Stimulated activated CD4-positive, alpha-beta T cell treated with anti-CD3 and anti-CD28 coated beads, Interleukin-4, amount 100 ng/mL, for 48 hours (primary cell): ENCODE measurements around the gene UBLCP1.
A peak's percentile ranks its signal among the peaks of the same experiment; 100 is the strongest.

ENCODE experiments used
- DNase-seq, 2 donors: peaks; one replicate each; pipeline ENCODE4 v3.0.0-alpha.2; 2020; ENCODE audit warnings: low read depth in 2 of 2

Gene UBLCP1

DNA sequence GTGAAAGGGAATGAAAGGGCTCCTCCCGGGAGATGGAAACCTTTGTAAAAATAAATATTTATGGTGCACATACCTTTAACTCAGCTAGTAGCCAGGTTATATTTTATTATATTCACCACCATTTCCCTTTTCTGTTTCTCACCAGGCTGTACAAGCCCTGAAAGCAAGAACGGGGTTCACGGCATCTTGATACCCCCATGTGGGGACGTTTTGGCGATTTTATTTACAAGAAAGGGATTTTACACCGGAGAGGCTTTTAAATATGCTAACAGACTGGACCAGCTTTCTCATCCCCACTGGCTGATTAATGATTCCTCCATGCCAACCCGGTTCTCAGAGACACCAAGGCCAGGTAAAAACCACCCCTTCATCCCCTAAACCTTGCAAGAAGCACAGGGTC is 48.0 kb downstream of the UBLCP1 start:
- DNase-seq = no peak

DNA sequence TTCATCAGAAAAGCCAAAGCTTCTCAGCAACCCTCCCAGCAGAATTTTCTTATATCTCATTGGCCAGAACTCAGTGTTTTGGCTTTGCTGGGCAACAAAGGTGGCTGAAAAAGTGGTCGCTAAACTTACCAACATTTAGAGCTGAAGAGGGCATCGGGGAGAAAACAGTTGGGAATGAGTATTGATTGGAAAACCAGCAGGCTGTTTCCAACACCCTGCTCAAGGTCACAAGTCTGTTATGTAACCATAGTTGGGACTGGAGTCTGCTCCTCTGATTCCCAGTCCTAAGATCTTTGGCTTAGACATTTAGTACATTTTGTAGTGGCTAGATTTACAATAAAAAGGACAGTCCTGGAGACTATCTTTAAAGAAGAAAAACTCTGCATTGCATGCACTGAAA is 50.1 kb downstream of the UBLCP1 start:
- DNase-seq = no peak

DNA sequence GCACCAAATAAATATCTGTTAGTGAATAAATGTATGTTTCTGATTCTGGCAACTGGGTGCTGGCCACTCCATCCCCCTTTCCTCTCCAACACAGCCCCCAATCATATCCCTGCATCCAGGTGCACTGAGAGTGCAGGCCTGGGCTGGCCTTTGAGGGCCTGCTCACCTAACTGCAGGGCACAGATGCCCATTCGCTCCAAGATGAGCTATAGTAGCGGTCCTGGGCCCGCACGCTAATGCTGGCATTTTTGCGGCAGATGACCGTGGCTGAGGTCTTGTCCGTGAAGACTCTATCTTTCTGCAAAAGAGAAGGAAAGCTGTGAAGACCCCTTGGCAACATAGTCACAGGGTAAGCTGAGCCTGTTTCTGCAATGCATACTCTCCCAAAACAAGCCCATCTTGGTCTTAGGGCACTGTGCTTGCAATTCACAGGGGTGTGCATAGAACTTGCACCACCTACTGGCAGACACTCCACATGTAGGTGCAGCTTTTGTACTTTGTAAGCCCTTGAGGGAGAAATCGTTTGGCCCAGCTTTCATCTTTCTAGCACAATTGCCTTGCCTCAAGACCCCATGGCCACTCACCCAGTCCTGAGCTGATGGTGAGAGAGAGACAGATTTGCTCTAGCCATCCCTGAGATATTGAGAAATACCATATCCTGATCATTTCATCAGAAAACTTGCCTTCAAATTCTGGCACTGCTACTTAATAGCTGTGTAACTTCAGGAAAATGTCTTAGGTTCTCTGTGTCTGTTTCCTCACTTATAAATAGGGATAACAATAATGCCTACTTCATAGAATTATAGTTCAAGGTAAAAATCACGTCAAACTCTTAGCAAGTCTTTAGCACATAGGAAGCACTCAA is 53.7 kb downstream of the UBLCP1 start:
- peak in 1 of 2 donors; percentile 8 for DNase-seq

DNA sequence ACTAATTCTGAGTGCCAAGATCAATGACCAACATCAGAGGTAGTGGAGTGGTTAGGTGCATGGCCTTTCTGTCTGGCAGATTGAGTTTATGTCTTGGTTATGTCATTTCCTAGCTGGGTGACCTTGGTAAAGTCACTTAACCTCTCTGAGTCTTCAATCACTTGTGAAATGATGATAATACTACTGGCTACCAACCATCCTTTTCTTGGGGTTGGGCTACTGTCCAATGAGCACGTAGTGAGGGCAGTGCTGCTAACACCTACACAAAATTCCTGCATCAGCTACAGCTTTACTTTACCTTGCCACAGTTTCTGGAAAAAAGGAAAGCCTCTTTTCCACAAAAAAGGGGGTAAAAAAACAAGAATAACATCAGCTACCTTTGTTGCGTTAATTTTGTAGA is 54.8 kb downstream of the UBLCP1 start:
- DNase-seq = no peak

DNA sequence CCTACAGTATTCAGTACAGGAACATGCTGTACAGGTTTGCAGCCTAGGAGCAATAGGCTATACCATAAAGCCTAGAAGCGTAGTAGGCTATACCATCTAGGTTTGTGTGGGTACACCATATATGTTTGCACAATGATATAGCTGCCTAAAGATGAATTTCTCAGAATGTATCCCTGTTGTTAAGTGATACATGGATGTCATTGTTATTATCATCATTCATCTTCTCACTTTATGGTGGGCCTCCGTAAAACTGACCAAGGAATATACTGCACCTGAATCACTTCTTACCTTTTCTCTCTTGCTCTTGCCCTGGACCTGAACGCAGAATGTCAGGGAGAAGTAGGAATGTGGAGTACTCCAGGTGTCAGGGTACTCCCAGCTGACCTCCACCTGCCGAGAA is 55.4 kb downstream of the UBLCP1 start:
- DNase-seq = no peak

DNA sequence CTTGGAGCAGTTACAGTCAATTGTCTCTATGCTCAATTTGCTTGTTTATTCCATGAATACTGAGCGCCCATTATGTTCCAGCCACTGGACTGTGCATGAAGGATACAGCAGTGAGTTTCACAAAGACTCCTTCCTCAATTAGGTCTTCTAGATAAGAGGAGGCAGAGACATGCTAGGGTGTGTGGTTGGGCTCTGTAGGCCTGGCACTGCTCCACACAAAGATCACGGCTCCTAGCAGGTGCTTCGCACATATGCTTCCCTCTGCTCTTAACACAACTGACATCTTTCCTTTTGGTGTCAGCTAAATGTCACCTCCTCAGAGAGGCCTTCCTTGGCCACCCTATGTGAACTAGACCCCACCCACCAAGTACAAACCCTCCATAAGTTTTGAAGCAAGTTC is 56.3 kb downstream of the UBLCP1 start:
- no peak for DNase-seq

DNA sequence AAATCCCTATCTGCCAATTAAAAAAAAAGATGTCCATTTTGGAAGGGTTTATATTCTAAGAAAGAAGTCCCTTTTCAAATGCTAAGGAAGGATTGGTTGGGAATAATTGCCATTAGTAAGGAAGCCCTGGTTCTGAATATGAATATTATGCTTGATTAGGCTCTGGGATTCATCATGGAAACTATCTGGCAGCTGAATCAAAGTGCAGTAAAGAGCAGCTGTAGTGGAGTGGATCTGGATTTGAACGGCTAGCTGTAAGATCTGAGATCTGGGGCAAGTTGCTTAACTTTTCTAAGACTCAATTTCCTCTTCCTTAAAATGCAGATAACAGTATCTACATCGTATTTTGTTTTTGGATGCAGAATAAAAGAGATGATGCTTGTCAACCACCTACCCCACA is 56.7 kb downstream of the UBLCP1 start:
- DNase-seq = no peak

DNA sequence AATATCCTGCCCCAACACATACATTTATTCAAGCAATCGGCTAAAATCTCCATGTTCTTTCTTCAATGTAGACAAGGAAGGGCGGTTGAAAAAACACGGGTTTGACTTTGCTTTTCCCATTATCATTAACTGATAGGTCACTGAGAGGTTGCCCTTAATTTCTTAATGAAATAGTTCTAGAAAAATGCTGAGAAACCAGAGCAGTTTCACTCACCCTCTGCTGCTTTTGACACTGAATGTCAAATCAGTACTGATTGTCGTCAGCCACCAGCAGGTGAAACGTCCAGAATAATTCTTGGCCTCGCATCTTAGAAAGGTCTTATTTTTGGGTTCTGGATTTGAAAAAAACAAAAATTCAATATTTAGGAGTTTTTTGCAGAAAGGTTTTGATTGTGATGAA is 59.1 kb downstream of the UBLCP1 start:
- no peak for DNase-seq

DNA sequence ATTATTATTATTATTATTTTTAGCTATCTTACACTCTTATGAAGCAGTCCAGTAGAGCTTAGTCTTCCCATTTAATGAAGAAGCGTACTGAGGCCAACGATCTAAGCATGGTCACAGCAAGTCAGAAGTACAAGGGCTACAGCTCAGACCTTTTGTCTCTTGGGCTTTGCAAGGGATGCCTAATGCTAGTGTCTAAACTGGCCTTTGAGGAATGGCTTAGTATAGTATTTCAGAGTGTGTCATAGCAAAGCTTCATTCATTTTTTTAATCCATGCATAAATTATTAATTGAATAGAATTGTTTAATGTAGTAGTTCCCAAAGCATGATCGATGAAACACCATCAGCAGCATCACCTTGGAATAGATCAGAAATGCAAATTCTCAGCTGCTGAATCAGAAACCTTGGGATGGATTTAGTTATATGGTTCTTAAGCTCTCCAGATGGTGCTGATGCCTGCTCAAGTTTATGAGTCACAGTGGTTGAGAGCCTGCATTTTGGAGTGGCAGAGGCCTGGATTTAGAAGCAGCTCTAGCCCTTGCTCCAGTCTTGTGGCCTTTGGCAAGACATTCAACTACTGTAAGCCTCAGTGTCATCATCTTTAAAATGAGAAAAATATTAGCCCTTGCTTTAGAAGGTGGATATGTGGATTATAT is 61.1 kb downstream of the UBLCP1 start:
- no peak for DNase-seq

DNA sequence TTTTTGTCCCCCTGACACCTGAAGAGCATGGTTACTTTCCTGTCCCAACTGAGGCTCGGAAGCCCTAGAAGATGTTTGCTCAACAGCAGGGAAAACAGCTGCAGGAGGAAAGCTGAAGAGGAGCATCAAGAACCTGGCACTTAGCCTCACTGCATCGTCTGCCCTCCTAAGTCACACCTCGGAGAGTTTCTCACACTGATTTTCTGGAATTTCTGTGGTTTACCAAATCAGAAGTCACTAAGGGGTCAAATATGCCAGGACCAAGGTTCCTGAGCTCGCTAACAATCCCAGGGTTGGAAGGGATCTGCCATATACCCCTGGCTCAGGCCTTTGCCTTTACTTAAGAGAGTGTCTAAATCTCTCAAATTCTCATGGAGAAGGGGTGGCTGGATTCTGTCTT is 61.9 kb downstream of the UBLCP1 start:
- no peak for DNase-seq

DNA sequence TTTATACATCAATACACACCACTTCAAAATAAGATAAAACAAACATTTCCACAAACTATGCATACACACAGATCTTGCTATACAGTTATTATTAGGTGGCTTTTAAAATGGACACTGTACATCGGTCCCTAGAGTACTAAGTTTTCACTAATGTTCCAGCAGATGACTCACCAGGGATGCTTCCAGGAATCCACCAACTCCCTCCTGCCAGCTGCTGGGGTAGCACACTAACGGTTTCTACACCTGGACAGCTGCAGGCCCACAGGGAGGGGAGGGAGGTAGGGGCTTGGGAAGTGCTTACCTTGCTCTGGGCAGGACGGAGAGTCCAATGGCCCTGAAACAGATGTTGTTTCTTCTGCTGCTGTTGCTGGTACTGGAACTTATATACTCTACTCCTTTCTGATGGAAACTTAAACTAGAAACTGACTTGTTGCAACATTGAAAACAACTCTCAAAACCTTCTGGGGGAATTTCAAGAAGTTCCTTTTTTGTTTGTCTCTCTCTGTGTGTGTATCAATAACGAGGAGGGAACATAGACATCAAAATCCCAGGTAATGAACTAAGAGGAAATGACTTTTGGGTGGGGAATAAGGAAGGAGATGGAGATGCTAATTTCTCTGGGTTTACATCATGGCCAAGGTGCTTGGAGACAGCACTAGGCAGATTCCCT is 67.2 kb downstream of the UBLCP1 start, which contains the start of gene IL12B:
Gene IL12B (minus strand): TSS at position 357 of the 670 bp plus-strand sequence. CDS start 3,705 bp downstream, outside the sequence.
- no peak for DNase-seq

DNA sequence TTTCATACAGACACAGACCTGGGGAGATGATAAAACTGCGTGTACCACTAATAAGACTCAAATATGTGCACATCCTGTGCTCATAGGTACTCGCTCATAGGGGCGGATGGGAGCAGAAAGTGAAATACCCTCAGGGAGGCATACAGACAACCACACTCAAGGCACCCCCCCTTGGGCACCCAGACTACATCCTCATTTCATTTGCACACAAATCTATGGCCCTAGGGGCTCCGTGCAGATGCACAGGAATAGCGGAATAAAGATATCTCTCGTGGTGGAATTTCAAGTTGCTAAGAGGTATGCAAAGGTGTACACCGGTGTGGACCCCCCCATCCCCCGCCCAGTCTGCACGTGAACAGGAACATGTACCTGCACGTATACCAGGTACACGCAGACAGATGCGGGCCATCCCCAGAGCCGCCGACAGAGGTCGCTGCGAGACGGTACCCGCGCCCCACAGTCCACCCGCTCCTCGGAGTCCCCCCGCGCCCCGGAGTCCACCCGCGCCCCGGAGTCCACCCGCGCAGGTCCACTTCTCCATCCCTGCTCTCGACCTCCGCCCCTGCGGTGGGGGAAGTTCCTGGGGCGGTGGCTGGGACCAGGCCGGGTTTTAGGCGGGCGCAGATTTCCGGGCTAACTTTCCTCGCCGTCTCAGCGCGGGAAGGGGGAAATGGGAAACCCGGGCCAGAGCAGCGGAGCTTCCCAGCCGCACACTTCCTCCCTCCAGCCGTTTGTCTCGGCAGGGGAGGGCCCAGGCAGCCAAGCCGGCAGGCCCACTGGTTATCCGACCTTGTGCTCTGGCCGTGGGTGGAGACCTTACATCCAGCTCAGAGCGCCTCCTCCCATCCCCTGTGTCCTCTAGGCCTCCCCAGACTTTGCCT is 68.2 kb downstream of the UBLCP1 start:
- peak; percentile 68 to 79 for DNase-seq

DNA sequence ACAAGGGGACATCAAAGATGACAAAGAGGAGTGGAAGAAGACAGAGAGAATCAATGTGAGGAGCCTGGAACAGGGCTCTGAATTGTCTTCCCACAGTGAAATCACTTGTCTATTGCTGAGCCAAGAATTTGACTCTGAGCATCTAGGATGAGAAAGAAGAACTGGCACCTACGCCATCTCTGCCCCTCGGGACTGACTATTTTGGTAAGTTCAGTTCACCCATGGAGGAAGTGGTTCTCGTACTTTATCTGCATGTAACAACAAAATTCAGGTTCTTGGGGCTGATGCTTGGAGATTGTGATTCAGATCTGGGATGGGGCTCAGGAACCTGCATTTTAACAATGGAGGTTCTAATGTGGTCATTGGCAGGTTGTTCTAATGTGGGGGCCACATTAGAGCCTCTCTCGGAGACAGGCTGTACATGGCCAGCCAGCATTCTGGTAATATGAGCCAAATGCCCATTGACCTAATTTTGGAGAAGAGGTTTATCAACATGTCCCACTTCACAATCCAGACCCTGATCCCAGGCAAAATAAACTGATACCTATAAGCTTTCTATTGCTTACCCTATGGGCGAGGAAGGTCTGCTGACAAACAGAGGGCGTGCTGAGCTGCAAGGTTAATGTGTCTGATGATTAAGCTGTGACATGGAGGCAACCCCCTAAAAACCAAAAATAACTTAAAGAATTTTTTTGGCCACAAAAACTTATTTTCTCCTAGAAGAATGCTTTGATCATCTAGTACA is 69.9 kb downstream of the UBLCP1 start:
- DNase-seq = no peak

DNA sequence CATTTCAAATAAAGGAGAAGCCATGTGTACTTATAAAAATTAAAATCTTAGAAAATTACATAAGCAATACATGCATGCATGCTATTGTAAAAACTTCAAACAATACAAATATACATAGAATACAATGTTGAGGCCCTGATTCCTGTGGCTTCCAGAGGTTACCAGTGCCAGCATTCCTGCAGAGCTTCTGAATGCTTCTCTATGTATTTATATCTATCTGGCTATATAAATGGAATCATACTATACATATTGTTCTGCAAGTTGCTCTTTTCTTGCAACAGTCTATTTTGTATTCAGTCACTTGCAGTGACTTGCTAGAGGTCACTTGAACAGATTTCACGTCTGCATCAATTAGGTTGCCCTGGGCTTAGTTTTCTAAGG is 70.4 kb downstream of the UBLCP1 start:
- no peak for DNase-seq
